Endodermal cell (in vitro differentiated cells): ENCODE data around the gene CLTB. TPM values are rescaled to one million over a fixed set of nuclear protein-coding genes. Genes with fewer than 3 reads are reported as not detected.
A peak's percentile ranks its signal among the peaks of the same experiment; 100 is the strongest.

Experiments used
- DNase-seq: peaks from one replicate; pipeline ENCODE4 v3.0.0-alpha.2; 2017
- H3K27ac ChIP-seq: 2 replicates; pipeline ENCODE4 v1.5.1; 2013; ENCODE audit warnings: mild to moderate bottlenecking, low read depth, low read length, moderate library complexity
- H3K27me3 ChIP-seq: 2 replicates; pipeline ENCODE4 v1.6.1; 2013; ENCODE audit warnings: mild to moderate bottlenecking, low read length, moderate library complexity; ENCODE audit not compliant: insufficient read depth, control insufficient read depth, poor library complexity, severe bottlenecking
- H3K36me3 ChIP-seq: 2 replicates; pipeline ENCODE4 v1.7.0; 2013; ENCODE audit warnings: mild to moderate bottlenecking, low read length, moderate library complexity; ENCODE audit not compliant: control insufficient read depth, insufficient read depth
- H3K4me1 ChIP-seq: one replicate; pipeline ENCODE4 v1.7.0; 2013; ENCODE audit warnings: low read length; ENCODE audit not compliant: control insufficient read depth, insufficient read depth
- H3K4me3 ChIP-seq: 2 replicates; pipeline ENCODE4 v1.5.1; 2013; ENCODE audit warnings: mild to moderate bottlenecking, low read length, moderate library complexity
- H3K9ac ChIP-seq: 2 replicates; pipeline ENCODE4 v1.6.1; 2013; ENCODE audit warnings: mild to moderate bottlenecking, low read length, moderate library complexity; ENCODE audit not compliant: poor library complexity, severe bottlenecking; ENCODE audit errors: extremely low read depth
- H3K9me3 ChIP-seq: 2 replicates; pipeline ENCODE4 v1.6.1; 2013; ENCODE audit warnings: mild to moderate bottlenecking, low read length, moderate library complexity; ENCODE audit not compliant: control insufficient read depth
- H3K27ac Mint-ChIP-seq: 2 replicates; pipeline ENCODE4 v1.8.0; 2020; ENCODE audit warnings: mixed read lengths
- H3K27me3 Mint-ChIP-seq: 2 replicates; pipeline ENCODE4 v1.8.0; 2021; ENCODE audit warnings: mild to moderate bottlenecking, mixed read lengths; ENCODE audit not compliant: insufficient read depth
- H3K36me3 Mint-ChIP-seq: 2 replicates; pipeline ENCODE4 v1.8.0; 2020; ENCODE audit warnings: low read depth, mixed read lengths
- H3K4me1 Mint-ChIP-seq: 2 replicates; pipeline ENCODE4 v1.8.0; 2020; ENCODE audit warnings: mixed read lengths
- H3K4me3 Mint-ChIP-seq: 2 replicates; pipeline ENCODE4 v1.8.0; 2020; ENCODE audit warnings: mild to moderate bottlenecking, moderate library complexity, mixed read lengths
- H3K9me3 Mint-ChIP-seq: 2 replicates; pipeline ENCODE4 v1.8.0; 2020; ENCODE audit warnings: mild to moderate bottlenecking, mixed read lengths
- WGBS, 2 experiments: methylation state at CpG; one replicate each; pipeline versions ENCODE4 v1.1.5 to v1.1.7; 2013; ENCODE audit warnings: missing lambda C conversion rate in 2 of 2, mixed read lengths in 1 of 2; ENCODE audit not compliant: insufficient coverage in 1 of 2, insufficient read length in 1 of 2; 5-methylcytosine and 5-hydroxymethylcytosine counted together
- total RNA-seq, 2 donors: library from RNA; stranded (reverse); fragmentation: NEBNext Ultra II Directional in 1 of 2; extraction: Animal tissue kit (Norgen Biotek cat#: 25700) in 1 of 2; gene quantifications; 2 replicates in 1 of 2; 3 replicates in 1 of 2; pipeline ENCODE4 v1.2.1, GENCODE V29; 2021
- TF ChIP-seq, protein P1 (sequence below): fragments of 200-600 bp; sonication (generic); conservative IDR thresholded peaks from 2 replicates; pipeline ENCODE4 v1.5.0; 2021; ENCODE audit warnings: antibody characterized with exemption, mild to moderate bottlenecking

Gene CLTB
- total RNA-seq, 2 donors from 2014 or later = 40.9 to 49.7 TPM

DNA sequence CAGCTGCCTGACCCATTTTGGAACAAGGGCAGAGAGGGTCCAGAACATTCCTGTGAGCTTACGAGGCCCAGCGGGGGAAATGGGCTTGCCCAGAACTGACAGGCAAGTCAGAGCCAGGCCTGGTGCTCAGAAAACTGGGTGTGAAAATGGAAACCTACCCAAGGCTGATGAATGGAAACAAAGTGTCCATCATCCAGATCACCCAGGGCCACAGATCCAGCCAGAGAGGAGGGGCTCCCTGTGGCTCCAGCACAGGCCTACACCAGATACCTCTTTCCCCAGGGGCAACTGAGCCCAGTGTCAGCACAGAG is 3.1 kb downstream of the CLTB start:
- Mint-ChIP-seq H3K27me3 (peaks cover 9% of the 10 kb centered on the region), H3K4me1 (peaks cover 4% of the 10 kb centered on the region), H3K4me3 (no peak overlapping the region), H3K9me3 (peaks cover 13% of the 10 kb centered on the region), H3K36me3 (peaks cover 10% of the 10 kb centered on the region), H3K27ac (no peak overlapping the region)
- 92 to 98% methylated on average over 2 of the region's 2 CpGs for WGBS, 2 experiments
- Histone ChIP-seq H3K27ac (no peak overlapping the region), H3K27me3 (no peaks in the 10 kb centered on the region), H3K9me3 (peaks cover 8% of the 10 kb centered on the region), H3K4me1 (peaks cover 3% of the 10 kb centered on the region), H3K4me3 (peak overlapping the region; percentile 95), H3K9ac (no peak overlapping the region), H3K36me3 (peaks cover 41% of the 10 kb centered on the region)
- DNase-seq = no peak
- TF ChIP-seq, protein P1, sequence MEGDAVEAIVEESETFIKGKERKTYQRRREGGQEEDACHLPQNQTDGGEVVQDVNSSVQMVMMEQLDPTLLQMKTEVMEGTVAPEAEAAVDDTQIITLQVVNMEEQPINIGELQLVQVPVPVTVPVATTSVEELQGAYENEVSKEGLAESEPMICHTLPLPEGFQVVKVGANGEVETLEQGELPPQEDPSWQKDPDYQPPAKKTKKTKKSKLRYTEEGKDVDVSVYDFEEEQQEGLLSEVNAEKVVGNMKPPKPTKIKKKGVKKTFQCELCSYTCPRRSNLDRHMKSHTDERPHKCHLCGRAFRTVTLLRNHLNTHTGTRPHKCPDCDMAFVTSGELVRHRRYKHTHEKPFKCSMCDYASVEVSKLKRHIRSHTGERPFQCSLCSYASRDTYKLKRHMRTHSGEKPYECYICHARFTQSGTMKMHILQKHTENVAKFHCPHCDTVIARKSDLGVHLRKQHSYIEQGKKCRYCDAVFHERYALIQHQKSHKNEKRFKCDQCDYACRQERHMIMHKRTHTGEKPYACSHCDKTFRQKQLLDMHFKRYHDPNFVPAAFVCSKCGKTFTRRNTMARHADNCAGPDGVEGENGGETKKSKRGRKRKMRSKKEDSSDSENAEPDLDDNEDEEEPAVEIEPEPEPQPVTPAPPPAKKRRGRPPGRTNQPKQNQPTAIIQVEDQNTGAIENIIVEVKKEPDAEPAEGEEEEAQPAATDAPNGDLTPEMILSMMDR = no peak

DNA sequence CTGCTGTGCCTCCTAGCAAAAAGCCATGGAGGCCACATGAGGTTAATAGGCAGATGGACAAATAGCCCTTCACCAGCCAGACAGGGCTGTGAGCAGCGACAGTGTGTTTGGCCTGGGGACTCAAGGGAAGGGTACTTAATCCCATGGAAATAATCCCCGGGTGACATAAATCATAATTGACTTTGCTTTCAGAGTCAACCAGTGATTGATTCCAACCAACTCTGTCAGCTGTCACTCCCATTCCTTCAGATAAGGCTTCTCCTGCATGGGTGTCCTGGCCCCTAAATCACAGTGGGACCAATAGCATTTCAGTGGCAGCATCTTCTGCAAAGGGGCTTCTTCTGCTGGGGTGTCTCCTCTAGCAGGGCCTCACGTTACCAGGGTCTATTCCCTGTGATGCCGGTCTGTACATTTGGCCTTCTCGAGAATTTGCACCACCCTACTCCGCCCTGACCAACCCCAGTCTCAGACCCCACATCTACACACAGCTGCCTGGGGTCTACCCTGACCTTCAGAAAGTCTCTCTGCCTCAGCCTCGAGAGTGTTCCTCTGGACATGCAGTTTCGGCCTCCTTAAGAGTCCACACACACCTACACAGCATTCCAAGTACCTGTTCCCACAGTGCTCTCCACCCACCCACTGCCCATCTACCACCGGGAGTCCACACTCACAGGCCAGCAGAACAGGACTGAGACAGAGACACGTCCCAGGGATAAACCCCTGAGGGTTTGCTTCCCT is 3.7 kb downstream of the CLTB start:
- H3K27me3 Mint-ChIP-seq = peaks cover 7% of the 10 kb centered on the region
- Histone ChIP-seq H3K36me3 (peaks cover 46% of the 10 kb centered on the region), H3K27me3 (no peaks in the 10 kb centered on the region), H3K9ac (no peak overlapping the region), H3K9me3 (peaks cover 8% of the 10 kb centered on the region), H3K27ac (no peak overlapping the region), H3K4me3 (peak overlapping the region; percentile 95), H3K4me1 (peaks cover 3% of the 10 kb centered on the region)
- no peak overlapping the region for H3K4me3 Mint-ChIP-seq
- H3K27ac Mint-ChIP-seq = no peak overlapping the region
- DNase-seq = no peak
- peaks cover 10% of the 10 kb centered on the region for H3K36me3 Mint-ChIP-seq
- TF ChIP-seq, protein P1 = no peak
- peaks cover 4% of the 10 kb centered on the region for H3K4me1 Mint-ChIP-seq
- peaks cover 9% of the 10 kb centered on the region for H3K9me3 Mint-ChIP-seq
- 86 to 91% methylated on average over 4 to 10 of the region's 10 CpGs for WGBS, 2 experiments

DNA sequence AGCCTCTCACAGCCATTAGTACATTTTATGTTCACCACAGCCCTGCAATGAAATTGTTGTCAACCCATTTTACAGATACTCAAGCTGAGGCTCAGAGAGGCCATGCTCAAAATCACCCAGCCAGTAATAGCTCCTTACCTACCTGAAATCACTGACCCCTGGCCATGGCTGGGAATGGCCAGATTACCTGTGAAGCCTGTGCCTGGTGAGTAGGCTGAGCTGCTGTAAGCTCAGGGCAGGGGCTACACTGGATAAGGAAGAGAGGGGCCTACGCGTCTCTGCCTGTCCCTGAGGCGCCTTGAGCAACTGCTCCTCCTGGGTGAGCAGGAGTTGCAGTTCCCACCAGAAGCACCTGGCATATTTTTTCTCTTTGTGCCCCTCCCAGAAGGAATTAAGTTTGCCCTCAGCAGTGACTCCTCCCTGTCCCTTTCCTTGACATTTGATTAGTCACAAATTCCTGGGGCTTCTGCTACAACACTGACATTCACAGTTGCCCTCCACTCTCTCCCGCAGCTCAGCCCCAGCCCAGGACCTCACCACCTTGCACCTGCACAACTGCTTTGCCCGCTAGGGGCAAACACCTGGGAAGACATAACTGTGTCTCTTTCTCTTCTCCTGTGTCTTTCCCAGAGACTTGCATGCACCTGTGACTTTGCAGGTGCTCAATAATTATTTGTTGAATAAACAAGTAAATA is 5.7 kb downstream of the CLTB start:
- Histone ChIP-seq H3K4me1 (peaks cover 1% of the 10 kb centered on the region), H3K9me3 (no peaks in the 10 kb centered on the region), H3K9ac (no peak overlapping the region), H3K27me3 (no peaks in the 10 kb centered on the region), H3K36me3 (peaks cover 65% of the 10 kb centered on the region), H3K4me3 (no peak overlapping the region), H3K27ac (no peak overlapping the region)
- Mint-ChIP-seq H3K27me3 (no peaks in the 10 kb centered on the region), H3K9me3 (no peaks in the 10 kb centered on the region), H3K36me3 (peaks cover 7% of the 10 kb centered on the region), H3K4me3 (no peak overlapping the region), H3K4me1 (peaks cover 3% of the 10 kb centered on the region), H3K27ac (no peak overlapping the region)
- 93 to 100% methylated on average over 1 to 5 of the region's 5 CpGs for WGBS, 2 experiments
- no peak for DNase-seq
- TF ChIP-seq, protein P1 = peak; percentile 38
